ENCODE data around the gene RFESD. TPM values are rescaled to one million over a fixed set of nuclear protein-coding genes. Genes with fewer than 3 reads are reported as not detected.

RFESD gene
- total RNA-seq, 1 donor from 2014 or later = 4.2 TPM

DNA sequence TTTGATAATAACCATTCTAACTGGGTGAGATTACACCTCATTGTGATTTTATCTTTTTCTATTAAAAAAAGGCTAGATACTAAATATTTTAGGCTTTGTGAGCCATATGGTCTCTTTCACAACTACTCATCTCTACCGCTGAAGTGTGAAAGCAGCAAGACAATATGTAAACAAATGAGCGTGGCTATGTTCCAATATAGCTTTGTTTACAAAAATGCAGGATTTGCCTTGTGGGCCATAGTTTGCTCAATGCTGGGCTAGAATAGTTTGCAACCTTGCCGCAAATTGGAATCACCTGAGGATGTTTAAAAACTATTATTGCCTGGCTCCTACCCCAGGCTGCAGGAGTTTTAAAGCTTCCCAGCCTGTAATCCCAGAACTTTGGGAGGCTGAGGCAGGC, 36.9 kb upstream of the RFESD start:
- TF ChIP-seq, protein P1, sequence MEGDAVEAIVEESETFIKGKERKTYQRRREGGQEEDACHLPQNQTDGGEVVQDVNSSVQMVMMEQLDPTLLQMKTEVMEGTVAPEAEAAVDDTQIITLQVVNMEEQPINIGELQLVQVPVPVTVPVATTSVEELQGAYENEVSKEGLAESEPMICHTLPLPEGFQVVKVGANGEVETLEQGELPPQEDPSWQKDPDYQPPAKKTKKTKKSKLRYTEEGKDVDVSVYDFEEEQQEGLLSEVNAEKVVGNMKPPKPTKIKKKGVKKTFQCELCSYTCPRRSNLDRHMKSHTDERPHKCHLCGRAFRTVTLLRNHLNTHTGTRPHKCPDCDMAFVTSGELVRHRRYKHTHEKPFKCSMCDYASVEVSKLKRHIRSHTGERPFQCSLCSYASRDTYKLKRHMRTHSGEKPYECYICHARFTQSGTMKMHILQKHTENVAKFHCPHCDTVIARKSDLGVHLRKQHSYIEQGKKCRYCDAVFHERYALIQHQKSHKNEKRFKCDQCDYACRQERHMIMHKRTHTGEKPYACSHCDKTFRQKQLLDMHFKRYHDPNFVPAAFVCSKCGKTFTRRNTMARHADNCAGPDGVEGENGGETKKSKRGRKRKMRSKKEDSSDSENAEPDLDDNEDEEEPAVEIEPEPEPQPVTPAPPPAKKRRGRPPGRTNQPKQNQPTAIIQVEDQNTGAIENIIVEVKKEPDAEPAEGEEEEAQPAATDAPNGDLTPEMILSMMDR (IDR thresholded peaks at IDR 0.05; ENCODE audit: unreplicated experiment) = no peak

DNA sequence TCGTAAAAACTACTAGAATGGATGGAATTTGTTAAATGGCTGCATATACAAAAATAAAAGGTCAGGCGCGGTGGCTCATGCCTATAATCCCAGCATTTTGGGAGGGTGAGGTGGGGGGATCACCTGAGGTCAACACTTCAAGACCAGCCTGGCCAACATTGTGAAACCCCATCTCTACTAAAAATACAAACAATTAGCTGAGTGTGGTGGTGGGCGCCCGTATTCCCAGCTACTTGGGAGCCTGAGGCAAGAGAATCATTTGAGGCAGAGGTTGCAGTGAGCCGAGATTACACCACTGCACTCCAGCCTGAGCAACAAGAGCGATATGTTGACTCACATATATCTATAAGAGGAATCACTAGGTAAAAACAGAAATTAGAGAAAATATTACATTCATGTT, 36.0 kb upstream of the RFESD start:
- Mint-ChIP-seq H3K9me3 (peaks cover 21% of the 10 kb centered on the region), H3K27ac (no peak overlapping the region), H3K27me3 (ENCODE audit: low read depth) (no peaks in the 10 kb centered on the region), H3K4me3 (no peak overlapping the region), H3K36me3 (peaks cover 6% of the 10 kb centered on the region), H3K4me1 (no peaks in the 10 kb centered on the region)
- TF ChIP-seq, protein P1 (IDR thresholded peaks at IDR 0.05; ENCODE audit: unreplicated experiment) = no peak
- no peak for DNase-seq (ENCODE audit: low spot score in 2 of 2, unreplicated experiment in 2 of 2)

More for the DNA sequence above, 36.9 kb upstream of the RFESD start:
- Mint-ChIP-seq H3K27me3 (ENCODE audit: low read depth) (no peaks in the 10 kb centered on the region), H3K9me3 (peaks cover 21% of the 10 kb centered on the region), H3K36me3 (peaks cover 6% of the 10 kb centered on the region), H3K4me3 (no peak overlapping the region), H3K27ac (no peak overlapping the region), H3K4me1 (no peaks in the 10 kb centered on the region)
- DNase-seq (ENCODE audit: low spot score in 2 of 2, unreplicated experiment in 2 of 2) = no peak

DNA sequence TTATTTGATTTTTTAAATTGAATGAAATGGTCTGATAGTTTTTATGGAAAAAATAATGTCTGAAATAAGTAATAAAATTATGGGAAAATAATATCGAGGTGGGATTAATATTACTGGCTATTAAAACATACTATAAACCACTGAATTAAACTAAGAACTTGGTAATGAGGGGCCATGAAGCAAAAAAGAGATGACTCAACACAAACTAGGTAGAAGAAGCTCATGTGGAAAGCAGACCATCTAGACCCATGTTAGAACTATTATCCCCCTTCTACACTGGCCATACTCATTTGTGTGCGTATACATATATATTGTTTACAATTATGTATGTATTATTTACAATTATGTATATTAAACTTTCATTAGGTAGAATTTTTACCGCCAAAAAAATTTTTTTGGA, 35.2 kb upstream of the RFESD start:
- Mint-ChIP-seq H3K4me3 (no peak overlapping the region), H3K4me1 (no peaks in the 10 kb centered on the region), H3K27ac (no peak overlapping the region), H3K9me3 (peaks cover 21% of the 10 kb centered on the region), H3K36me3 (peaks cover 6% of the 10 kb centered on the region), H3K27me3 (ENCODE audit: low read depth) (no peaks in the 10 kb centered on the region)
- TF ChIP-seq, protein P1 (IDR thresholded peaks at IDR 0.05; ENCODE audit: unreplicated experiment) = no peak
- no peak for DNase-seq (ENCODE audit: low spot score in 2 of 2, unreplicated experiment in 2 of 2)

DNA sequence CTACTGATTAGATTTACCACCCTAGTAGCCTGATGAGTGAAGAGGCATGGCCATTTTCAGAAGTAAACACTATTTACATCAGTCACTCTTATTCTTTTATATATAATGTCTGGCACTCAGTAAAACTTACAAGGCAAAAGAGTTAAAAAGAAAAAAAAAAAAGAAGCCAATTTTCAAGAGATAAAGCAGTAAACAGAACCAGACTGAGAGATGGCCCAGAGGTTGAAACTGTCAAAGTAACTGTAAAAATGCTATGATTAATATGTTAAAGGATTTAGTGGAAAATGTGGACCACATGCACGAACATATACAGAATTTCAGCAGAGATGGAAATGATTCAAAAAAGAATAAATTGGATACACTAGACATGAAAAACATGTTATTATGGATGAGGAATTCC, 33.1 kb upstream of the RFESD start:
- H3K4me3 Mint-ChIP-seq = no peak overlapping the region
- H3K9me3 Mint-ChIP-seq = peaks cover 21% of the 10 kb centered on the region
- H3K27me3 Mint-ChIP-seq (ENCODE audit: low read depth) = peaks cover 3% of the 10 kb centered on the region
- H3K27ac Mint-ChIP-seq = no peak overlapping the region
- H3K36me3 Mint-ChIP-seq = peaks cover 6% of the 10 kb centered on the region
- H3K4me1 Mint-ChIP-seq = peaks cover 2% of the 10 kb centered on the region
- DNase-seq (ENCODE audit: low spot score in 2 of 2, unreplicated experiment in 2 of 2) = no peak
- TF ChIP-seq, protein P1 (IDR thresholded peaks at IDR 0.05; ENCODE audit: unreplicated experiment) = no peak

DNA sequence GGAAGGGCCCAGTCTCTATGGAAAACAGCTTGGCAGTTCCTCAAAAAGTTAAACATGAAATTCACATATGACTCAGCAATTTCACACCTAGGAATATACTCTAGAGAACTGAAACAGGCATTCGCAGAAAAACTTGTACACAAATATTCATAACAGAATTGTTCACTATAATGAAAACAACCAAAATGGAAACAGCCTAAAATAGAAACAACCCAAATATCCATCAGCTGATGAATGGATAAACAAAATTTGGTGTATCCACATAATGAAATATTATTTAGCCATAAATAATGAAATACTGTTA, 31.5 kb upstream of the RFESD start:
- Mint-ChIP-seq H3K36me3 (peaks cover 6% of the 10 kb centered on the region), H3K4me1 (peaks cover 17% of the 10 kb centered on the region), H3K9me3 (peaks cover 17% of the 10 kb centered on the region), H3K27ac (no peak overlapping the region), H3K27me3 (ENCODE audit: low read depth) (peaks cover 19% of the 10 kb centered on the region), H3K4me3 (no peak overlapping the region)
- DNase-seq (ENCODE audit: low spot score in 2 of 2, unreplicated experiment in 2 of 2) = no peak
- TF ChIP-seq, protein P1 (IDR thresholded peaks at IDR 0.05; ENCODE audit: unreplicated experiment) = no peak

DNA sequence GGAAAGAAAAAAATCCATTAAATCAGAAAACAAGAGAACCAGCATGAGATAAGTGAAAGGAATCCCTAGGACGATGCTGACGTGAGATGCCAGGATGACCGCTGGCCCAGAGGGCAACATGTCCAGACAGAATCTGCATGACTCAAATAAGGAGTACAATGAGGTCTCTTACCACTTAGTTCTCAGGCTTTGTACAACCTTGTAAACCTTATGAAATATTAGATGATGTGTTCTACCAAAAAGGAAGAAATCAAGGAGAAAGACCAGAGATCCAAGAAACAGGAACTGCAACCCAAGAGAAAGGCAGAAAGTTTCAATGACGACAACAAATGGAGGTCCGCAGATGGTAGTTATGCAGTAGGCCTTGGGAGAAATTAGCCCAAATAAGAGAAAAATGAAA, 29.5 kb upstream of the RFESD start:
- Mint-ChIP-seq H3K9me3 (peaks cover 17% of the 10 kb centered on the region), H3K27ac (no peak overlapping the region), H3K4me3 (no peak overlapping the region), H3K27me3 (ENCODE audit: low read depth) (peaks cover 30% of the 10 kb centered on the region), H3K4me1 (peaks cover 22% of the 10 kb centered on the region), H3K36me3 (peaks cover 6% of the 10 kb centered on the region)
- TF ChIP-seq, protein P1 (IDR thresholded peaks at IDR 0.05; ENCODE audit: unreplicated experiment) = no peak
- DNase-seq (ENCODE audit: low spot score in 2 of 2, unreplicated experiment in 2 of 2) = no peak

Measured in mesothelial cell of epicardium (in vitro differentiated cells).